Prostate gland (tissue), 2 donors: ENCODE results near the gene GNG8.

ENCODE experiments used
- CTCF ChIP-seq, 4 experiments: fragments of 200-600 bp in 2 of 4; fragments of 450-650 bp in 2 of 4; sonication (generic) in 2 of 4; IDR thresholded peaks; 1 replicate in 3 of 4; 2 replicates in 1 of 4; pipeline ENCODE4 v1.5.1; 2016 to 2019; ENCODE audit warnings: antibody characterized with exemption in 4 of 4, mild to moderate bottlenecking in 2 of 4, moderate library complexity in 2 of 4
- POLR2A ChIP-seq: fragments of 450-650 bp; IDR thresholded peaks from one replicate; pipeline ENCODE4 v1.6.1; 2016; ENCODE audit warnings: antibody characterized with exemption, mild to moderate bottlenecking

GRCh38 chr19:46611776-46612175 lies 24.2 kb downstream of the GNG8 start:
- no peak for TF ChIP-seq CTCF (IDR thresholded peaks at IDR 0.05)
- no peak for TF ChIP-seq POLR2A
